Activated naive CD8-positive, alpha-beta T cell treated with anti-CD3 and anti-CD28 coated beads, Interleukin-2, amount 10 ng/mL, durations not matched to agents 7 days and 5 days (primary cell): ENCODE results near the gene PRKAR1B. TPM values are rescaled to one million over a fixed set of nuclear protein-coding genes. Genes with fewer than 3 reads are reported as not detected.
A peak's percentile ranks its signal among the peaks of the same experiment; 100 is the strongest.

Experiments
- ATAC-seq: fragments of 150-1000 bp; cut with Tn5 transposase; one replicate; pipeline ENCODE4 v1.10.0; 2021; ENCODE audit warnings: low read depth, moderate library complexity
- POLR2A ChIA-PET: fragments of 350-600 bp; sonication (Branson Sonifier 250); formaldehyde crosslinking; loops from one replicate; lab custom pipeline; 2021; ENCODE audit warnings: antibody characterized with exemption; lab: Charles Lee
- DNase-seq: peaks from one replicate; pipeline ENCODE4 v3.0.0; 2021
- H3K27ac Mint-ChIP-seq: one replicate; pipeline ENCODE4 v1.8.0; 2022; ENCODE audit warnings: mild to moderate bottlenecking, mixed read lengths
- H3K27me3 Mint-ChIP-seq: one replicate; pipeline ENCODE4 v1.8.0; 2022; ENCODE audit warnings: mild to moderate bottlenecking, moderate library complexity, mixed read lengths
- H3K36me3 Mint-ChIP-seq: one replicate; pipeline ENCODE4 v1.8.0; 2021; ENCODE audit warnings: mild to moderate bottlenecking, mixed read lengths
- H3K4me1 Mint-ChIP-seq: one replicate; pipeline ENCODE4 v1.8.0; 2021; ENCODE audit warnings: mixed read lengths
- H3K4me3 Mint-ChIP-seq: one replicate; pipeline ENCODE4 v1.8.0; 2022; ENCODE audit warnings: mild to moderate bottlenecking, moderate library complexity, mixed read lengths
- H3K9me3 Mint-ChIP-seq: one replicate; pipeline ENCODE4 v1.8.0; 2021; ENCODE audit warnings: mixed read lengths
- total RNA-seq, 2 experiments: library from RNA; stranded (reverse); gene quantifications; one replicate each; pipeline ENCODE4 v1.2.3, GENCODE V29; 2021

Gene PRKAR1B
- total RNA-seq, 2 experiments from 2014 or later, result 26.5 to 28.2 TPM

GRCh38 chr7:716222-716621, 10.9 kb downstream of the PRKAR1B start:
- peak; percentile 9 for DNase-seq
- peaks cover 9% of the 10 kb centered on the region for H3K9me3 Mint-ChIP-seq
- POLR2A ChIA-PET, result interaction anchor here (0.6 to 0.7 kb wide), 2 partner anchors 23 to 102 kb away, joined by 3 to 4 read pairs; no protein-coding TSS in a partner anchor
- no peak overlapping the region for H3K27ac Mint-ChIP-seq
- ATAC-seq, result no peak
- H3K4me1 Mint-ChIP-seq, result peaks cover 10% of the 10 kb centered on the region
- H3K27me3 Mint-ChIP-seq, result no peaks in the 10 kb centered on the region
- H3K4me3 Mint-ChIP-seq, result no peak overlapping the region
- peaks cover 16% of the 10 kb centered on the region for H3K36me3 Mint-ChIP-seq

GRCh38 chr7:714251-714671, 12.8 kb downstream of the PRKAR1B start:
- ATAC-seq (no peak), DNase-seq (peak; percentile 26)
- H3K9me3 Mint-ChIP-seq, result no peaks in the 10 kb centered on the region
- H3K27me3 Mint-ChIP-seq, result no peaks in the 10 kb centered on the region
- POLR2A ChIA-PET, result no interaction called here
- H3K27ac Mint-ChIP-seq, result no peak overlapping the region
- H3K4me3 Mint-ChIP-seq, result peak overlapping the region; percentile 20
- peaks cover 14% of the 10 kb centered on the region for H3K36me3 Mint-ChIP-seq
- peaks cover 10% of the 10 kb centered on the region for H3K4me1 Mint-ChIP-seq

GRCh38 chr7:713488-714230, 13.4 kb downstream of the PRKAR1B start:
- ATAC-seq (no peak), DNase-seq (peak; percentile 22)
- Mint-ChIP-seq H3K4me1 (peaks cover 10% of the 10 kb centered on the region), H3K27ac (peak overlapping the region; percentile 57), H3K27me3 (no peaks in the 10 kb centered on the region), H3K4me3 (peak overlapping the region; percentile 71), H3K9me3 (no peaks in the 10 kb centered on the region), H3K36me3 (peaks cover 14% of the 10 kb centered on the region)
- POLR2A ChIA-PET, result no interaction called here

- no peak for ATAC-seq
- Mint-ChIP-seq H3K9me3 (no peaks in the 10 kb centered on the region), H3K36me3 (peaks cover 9% of the 10 kb centered on the region), H3K27me3 (no peaks in the 10 kb centered on the region), H3K27ac (peak overlapping the region; percentile 57), H3K4me1 (peaks cover 9% of the 10 kb centered on the region), H3K4me3 (peak overlapping the region; percentile 71)
- POLR2A ChIA-PET, result no interaction called here
- peak; percentile 22 for DNase-seq
Measured at GRCh38 chr7:713139-713457, 14.0 kb downstream of the PRKAR1B start.

- Mint-ChIP-seq H3K27ac (no peak overlapping the region), H3K4me3 (peak overlapping the region; percentile 59), H3K27me3 (no peaks in the 10 kb centered on the region), H3K9me3 (no peaks in the 10 kb centered on the region), H3K36me3 (peaks cover 14% of the 10 kb centered on the region), H3K4me1 (peaks cover 9% of the 10 kb centered on the region)
- DNase-seq (peak; percentile 51), ATAC-seq (peak; percentile 53)
- POLR2A ChIA-PET, result no interaction called here
Measured at GRCh38 chr7:712381-713138, 14.5 kb downstream of the PRKAR1B start.

- POLR2A ChIA-PET, result no interaction called here
- H3K4me3 Mint-ChIP-seq, result peak overlapping the region; percentile 58
- DNase-seq (peak; percentile 23), ATAC-seq (no peak)
- no peak overlapping the region for H3K27ac Mint-ChIP-seq
- H3K36me3 Mint-ChIP-seq, result peaks cover 19% of the 10 kb centered on the region
- peaks cover 9% of the 10 kb centered on the region for H3K4me1 Mint-ChIP-seq
- no peaks in the 10 kb centered on the region for H3K27me3 Mint-ChIP-seq
- H3K9me3 Mint-ChIP-seq, result no peaks in the 10 kb centered on the region
Measured at GRCh38 chr7:711922-712380, 15.1 kb downstream of the PRKAR1B start.

- DNase-seq (peak; percentile 28), ATAC-seq (no peak)
- peaks cover 19% of the 10 kb centered on the region for H3K36me3 Mint-ChIP-seq
- H3K4me3 Mint-ChIP-seq, result peak overlapping the region; percentile 58
- H3K4me1 Mint-ChIP-seq, result peaks cover 4% of the 10 kb centered on the region
- H3K9me3 Mint-ChIP-seq, result no peaks in the 10 kb centered on the region
- H3K27ac Mint-ChIP-seq, result no peak overlapping the region
- POLR2A ChIA-PET, result interaction anchor here (0.7 kb wide), 1 partner anchor 11 kb away, joined by 3 read pairs; no protein-coding TSS in a partner anchor
- H3K27me3 Mint-ChIP-seq, result no peaks in the 10 kb centered on the region
Measured at GRCh38 chr7:711093-711921, 15.8 kb downstream of the PRKAR1B start.

GRCh38 chr7:710161-710560, 16.9 kb downstream of the PRKAR1B start:
- Mint-ChIP-seq H3K4me3 (no peak overlapping the region), H3K27me3 (no peaks in the 10 kb centered on the region), H3K4me1 (peaks cover 4% of the 10 kb centered on the region), H3K9me3 (no peaks in the 10 kb centered on the region), H3K36me3 (peaks cover 19% of the 10 kb centered on the region), H3K27ac (no peak overlapping the region)
- DNase-seq (peak; percentile 6), ATAC-seq (no peak)
- POLR2A ChIA-PET, result interaction anchor here (0.7 kb wide), 1 partner anchor 108 kb away, joined by 9 read pairs; no protein-coding TSS in a partner anchor

- no peaks in the 10 kb centered on the region for H3K4me1 Mint-ChIP-seq
- DNase-seq (no peak), ATAC-seq (no peak)
- H3K9me3 Mint-ChIP-seq, result peaks cover 6% of the 10 kb centered on the region
- POLR2A ChIA-PET, result no interaction called here
- H3K4me3 Mint-ChIP-seq, result no peak overlapping the region
- no peak overlapping the region for H3K27ac Mint-ChIP-seq
- peaks cover 31% of the 10 kb centered on the region for H3K36me3 Mint-ChIP-seq
- H3K27me3 Mint-ChIP-seq, result no peaks in the 10 kb centered on the region
Measured at GRCh38 chr7:707296-708000, 19.6 kb downstream of the PRKAR1B start.

- POLR2A ChIA-PET, result no interaction called here
- H3K4me1 Mint-ChIP-seq, result no peaks in the 10 kb centered on the region
- DNase-seq (no peak), ATAC-seq (no peak)
- H3K27me3 Mint-ChIP-seq, result no peaks in the 10 kb centered on the region
- H3K4me3 Mint-ChIP-seq, result no peak overlapping the region
- H3K36me3 Mint-ChIP-seq, result peaks cover 35% of the 10 kb centered on the region
- H3K9me3 Mint-ChIP-seq, result peaks cover 6% of the 10 kb centered on the region
- no peak overlapping the region for H3K27ac Mint-ChIP-seq
Measured at GRCh38 chr7:706721-707120, 20.4 kb downstream of the PRKAR1B start.

GRCh38 chr7:703049-703448, 24.0 kb downstream of the PRKAR1B start:
- POLR2A ChIA-PET, result no interaction called here
- peaks cover 2% of the 10 kb centered on the region for H3K4me1 Mint-ChIP-seq
- H3K27me3 Mint-ChIP-seq, result no peaks in the 10 kb centered on the region
- DNase-seq (no peak), ATAC-seq (no peak)
- H3K27ac Mint-ChIP-seq, result no peak overlapping the region
- H3K36me3 Mint-ChIP-seq, result peaks cover 38% of the 10 kb centered on the region
- H3K9me3 Mint-ChIP-seq, result peaks cover 8% of the 10 kb centered on the region
- H3K4me3 Mint-ChIP-seq, result no peak overlapping the region

- no peak overlapping the region for H3K27ac Mint-ChIP-seq
- peaks cover 2% of the 10 kb centered on the region for H3K4me1 Mint-ChIP-seq
- POLR2A ChIA-PET, result no interaction called here
- no peak overlapping the region for H3K4me3 Mint-ChIP-seq
- no peak for ATAC-seq
- no peak for DNase-seq
- peaks cover 29% of the 10 kb centered on the region for H3K36me3 Mint-ChIP-seq
- no peaks in the 10 kb centered on the region for H3K27me3 Mint-ChIP-seq
- peaks cover 8% of the 10 kb centered on the region for H3K9me3 Mint-ChIP-seq
Measured at GRCh38 chr7:701086-701671, 25.9 kb downstream of the PRKAR1B start.
